GM12878 (cell line): ENCODE measurements around the gene DNAJC15.

Experiments used
- CREM ChIP-seq: IDR thresholded peaks from 2 replicates; pipeline ENCODE4 v1.6.1; 2014; ENCODE audit warnings: antibody characterized with exemption, low read depth
- EP300 ChIP-seq, 2 experiments: fragments of 150-350 bp in 1 of 2; IDR thresholded peaks; 2 replicates each; pipeline ENCODE4 v1.6.1; 2011 to 2012; ENCODE audit warnings: low read depth in 2 of 2, low read length in 2 of 2, borderline replicate concordance in 1 of 2, improper control_type of control experiment in 1 of 2, inconsistent platforms in 1 of 2; ENCODE audit not compliant: control insufficient read depth in 1 of 2
- EZH2 ChIP-seq: IDR thresholded peaks from 2 replicates; pipeline ENCODE4 v1.6.1; 2012; ENCODE audit warnings: low read depth, mild to moderate bottlenecking, control low read depth, inconsistent platforms, low read length, borderline replicate concordance; ENCODE audit not compliant: control insufficient read depth
- NBN ChIP-seq: fragments of 450-650 bp; IDR thresholded peaks from 2 replicates; pipeline ENCODE4 v1.6.1; 2016

GRCh38 chr13:43009506-43009905 lies 13.9 kb upstream of the DNAJC15 start:
- no peak for TF ChIP-seq EZH2
- TF ChIP-seq NBN, result no peak
- TF ChIP-seq EP300 (IDR thresholded peaks at IDR 0.05; ENCODE audit: borderline replicate concordance in 1 of 2, control insufficient read depth in 1 of 2, low read depth in 2 of 2, low read length in 2 of 2), result no peak
- no peak for TF ChIP-seq CREM
